ENCODE results near the gene PLXND1. TPM values are rescaled to one million over a fixed set of nuclear protein-coding genes. Genes with fewer than 3 reads are reported as not detected.
A peak's percentile ranks its signal among the peaks of the same experiment; 100 is the strongest.

Gene PLXND1
- total RNA-seq, 2 donors from 2014 or later: 4.1 to 4.2 TPM

DNA sequence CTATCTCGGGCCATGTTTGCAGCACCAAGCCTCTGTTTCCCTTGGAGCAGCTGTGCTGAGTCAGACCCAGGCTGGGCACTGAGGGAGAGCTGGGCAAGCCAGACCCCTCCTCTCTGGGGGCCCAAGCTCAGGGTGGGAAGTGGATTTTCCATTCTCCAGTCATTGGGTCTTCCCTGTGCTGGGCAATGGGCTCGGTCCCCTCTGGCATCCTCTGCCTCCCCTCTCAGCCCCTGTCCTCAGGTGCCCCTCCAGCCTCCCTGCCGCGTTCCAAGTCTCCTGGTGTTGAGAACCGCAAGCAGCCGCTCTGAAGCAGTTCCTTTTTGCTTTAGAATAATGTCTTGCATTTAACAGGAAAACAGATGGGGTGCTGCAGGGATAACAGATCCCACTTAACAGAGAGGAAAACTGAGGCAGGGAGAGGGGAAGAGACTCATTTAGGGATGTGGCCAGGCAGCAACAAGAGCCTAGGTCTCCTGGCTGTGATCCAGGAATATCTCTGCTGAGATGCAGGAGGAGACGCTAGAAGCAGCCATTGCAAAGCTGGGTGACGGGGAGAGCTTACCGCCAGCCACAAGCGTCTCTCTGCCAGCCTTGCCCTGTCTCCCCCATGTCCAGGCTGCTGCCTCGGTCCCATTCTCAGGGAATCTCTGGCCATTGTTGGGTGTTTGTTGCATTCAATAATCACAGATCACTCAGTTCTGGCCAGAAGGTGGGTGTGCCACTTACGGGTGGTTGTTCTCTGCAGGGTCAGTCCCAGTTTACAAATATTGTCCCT lies 76.9 kb downstream of the PLXND1 start:
- H3K9me3 Mint-ChIP-seq: no peaks in the 10 kb centered on the region

DNA sequence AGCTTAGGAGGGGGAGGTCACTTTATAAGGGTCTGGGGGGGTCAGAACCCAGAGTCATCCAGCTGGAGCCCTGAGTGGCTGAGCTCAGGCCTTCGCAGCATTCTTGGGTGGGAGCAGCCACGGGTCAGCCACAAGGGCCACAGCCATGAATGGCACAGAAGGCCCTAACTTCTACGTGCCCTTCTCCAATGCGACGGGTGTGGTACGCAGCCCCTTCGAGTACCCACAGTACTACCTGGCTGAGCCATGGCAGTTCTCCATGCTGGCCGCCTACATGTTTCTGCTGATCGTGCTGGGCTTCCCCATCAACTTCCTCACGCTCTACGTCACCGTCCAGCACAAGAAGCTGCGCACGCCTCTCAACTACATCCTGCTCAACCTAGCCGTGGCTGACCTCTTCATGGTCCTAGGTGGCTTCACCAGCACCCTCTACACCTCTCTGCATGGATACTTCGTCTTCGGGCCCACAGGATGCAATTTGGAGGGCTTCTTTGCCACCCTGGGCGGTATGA lies 77.8 kb downstream of the PLXND1 start, which contains the start of gene RHO:
Gene RHO, plus strand, starts transcription at position 51 of the 512 bp plus-strand sequence. Its CDS starts 95 bp downstream, at position 146.
- Mint-ChIP-seq H3K4me3 (no peak within 1 kb of the TSS), H3K9me3 (no peaks in the 10 kb centered on the region), H3K27ac (no peak within 1 kb of the TSS), H3K4me1 (ENCODE audit: low read depth) (peaks cover 8% of the 10 kb centered on the region), H3K36me3 (ENCODE audit: insufficient read depth in 2 of 2) (no peaks in the 10 kb centered on the region), H3K27me3 (ENCODE audit: low read depth) (no peaks in the 10 kb centered on the region)
- ATAC-seq (replicated peaks in 1 of 2) (no peak), DNase-seq (no peak)

More for the DNA sequence above, 76.9 kb downstream of the PLXND1 start:
- peaks cover 10% of the 10 kb centered on the region for H3K4me1 Mint-ChIP-seq (ENCODE audit: low read depth)
- no peak for DNase-seq
- no peak overlapping the region for H3K4me3 Mint-ChIP-seq
- no peaks in the 10 kb centered on the region for H3K27me3 Mint-ChIP-seq (ENCODE audit: low read depth)
- no peaks in the 10 kb centered on the region for H3K36me3 Mint-ChIP-seq (ENCODE audit: insufficient read depth in 2 of 2)
- ATAC-seq (replicated peaks in 1 of 2): no peak
- no peak overlapping the region for H3K27ac Mint-ChIP-seq

DNA sequence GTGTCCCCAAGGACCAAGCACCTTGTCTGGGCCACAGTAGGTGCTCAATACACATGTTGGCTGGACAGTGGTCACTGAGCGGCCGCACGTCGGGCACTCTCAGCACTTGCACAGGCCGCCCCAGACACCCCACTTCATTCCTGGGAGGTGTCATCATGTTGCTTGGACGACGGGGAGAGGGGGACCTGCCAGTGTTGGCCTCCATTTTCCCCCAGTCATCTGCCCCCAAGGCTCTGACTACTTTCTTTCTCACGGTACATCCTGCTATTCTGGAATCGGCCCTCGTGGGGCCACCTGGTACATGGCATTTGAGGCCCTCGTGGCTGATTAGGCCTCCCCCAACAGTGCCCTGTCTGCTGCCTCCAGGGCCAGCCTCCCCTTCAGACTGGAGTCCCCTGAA lies 79.2 kb downstream of the PLXND1 start:
- ATAC-seq (replicated peaks in 1 of 2): no peak
- Mint-ChIP-seq H3K4me3 (no peak overlapping the region), H3K36me3 (ENCODE audit: insufficient read depth in 2 of 2) (no peaks in the 10 kb centered on the region), H3K27me3 (ENCODE audit: low read depth) (no peaks in the 10 kb centered on the region), H3K4me1 (ENCODE audit: low read depth) (peaks cover 8% of the 10 kb centered on the region), H3K9me3 (no peaks in the 10 kb centered on the region), H3K27ac (no peak overlapping the region)
- no peak for DNase-seq

GRCh38 chr3:129526121-129526900 lies 80.2 kb downstream of the PLXND1 start:
- DNase-seq (no peak), ATAC-seq (replicated peaks in 1 of 2) (no peak)
- Mint-ChIP-seq H3K27ac (no peak overlapping the region), H3K9me3 (no peaks in the 10 kb centered on the region), H3K36me3 (ENCODE audit: insufficient read depth in 2 of 2) (no peaks in the 10 kb centered on the region), H3K27me3 (ENCODE audit: low read depth) (no peaks in the 10 kb centered on the region), H3K4me3 (no peak overlapping the region), H3K4me1 (ENCODE audit: low read depth) (peaks cover 8% of the 10 kb centered on the region)

DNA sequence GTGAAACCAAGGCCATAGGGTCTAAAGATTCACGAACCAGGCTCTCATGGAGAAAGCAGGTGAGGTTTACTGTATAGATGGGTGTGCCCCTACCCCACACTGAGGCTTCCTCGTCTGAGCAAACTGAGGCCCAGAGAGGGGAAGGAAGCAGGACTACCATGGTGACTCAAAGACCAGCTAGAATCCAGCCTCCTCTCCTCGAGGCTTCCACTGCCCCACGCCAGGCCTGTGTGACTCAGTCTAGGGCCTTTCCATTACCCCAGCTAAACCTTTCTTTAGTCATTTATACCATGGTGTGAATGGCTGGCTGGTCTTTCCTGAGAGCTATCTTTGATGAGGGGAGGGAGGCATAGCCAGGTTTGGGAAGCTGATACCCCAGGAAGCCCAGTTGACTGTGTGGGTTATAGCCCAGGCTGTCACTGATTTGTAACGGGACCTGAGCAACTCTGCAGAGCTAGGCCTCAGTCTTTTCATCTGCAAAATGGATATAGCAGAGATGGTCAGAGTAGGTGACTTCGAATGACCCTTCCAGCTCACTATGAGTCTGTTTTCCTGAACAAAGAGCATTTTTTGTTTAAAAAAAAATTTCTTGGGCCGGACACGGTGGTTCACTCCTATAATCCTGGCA lies 81.0 kb downstream of the PLXND1 start:
- Mint-ChIP-seq H3K9me3 (no peaks in the 10 kb centered on the region), H3K4me1 (ENCODE audit: low read depth) (peaks cover 8% of the 10 kb centered on the region), H3K36me3 (ENCODE audit: insufficient read depth in 2 of 2) (no peaks in the 10 kb centered on the region), H3K4me3 (no peak overlapping the region), H3K27me3 (ENCODE audit: low read depth) (no peaks in the 10 kb centered on the region), H3K27ac (no peak overlapping the region)
- ATAC-seq (replicated peaks in 1 of 2): peak; percentile 76 to 89
- peak; percentile 16 to 20 for DNase-seq

DNA sequence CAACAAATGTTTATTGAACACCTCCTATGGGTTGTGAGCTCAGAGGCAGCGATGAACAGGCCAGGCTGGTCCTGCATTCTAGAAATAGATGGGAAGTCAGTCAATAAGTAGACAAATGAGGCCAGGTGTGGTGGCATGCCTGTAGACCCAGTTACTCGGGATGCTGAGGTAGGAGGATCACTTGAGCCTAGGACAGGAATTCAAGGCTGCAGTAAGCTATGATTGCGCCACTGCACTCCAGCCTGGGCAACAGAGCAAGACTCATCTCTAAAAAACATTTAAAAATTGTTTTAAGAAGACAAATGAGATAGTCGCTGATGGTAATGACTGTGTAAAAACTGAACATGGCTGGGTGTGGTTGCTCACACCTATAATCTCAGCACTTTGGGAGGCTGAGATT lies 82.4 kb downstream of the PLXND1 start:
- peaks cover 8% of the 10 kb centered on the region for H3K4me1 Mint-ChIP-seq (ENCODE audit: low read depth)
- H3K27me3 Mint-ChIP-seq (ENCODE audit: low read depth): no peaks in the 10 kb centered on the region
- H3K36me3 Mint-ChIP-seq (ENCODE audit: insufficient read depth in 2 of 2): no peaks in the 10 kb centered on the region
- H3K4me3 Mint-ChIP-seq: no peak overlapping the region
- H3K9me3 Mint-ChIP-seq: no peaks in the 10 kb centered on the region
- no peak overlapping the region for H3K27ac Mint-ChIP-seq
- ATAC-seq (replicated peaks in 1 of 2) (no peak), DNase-seq (no peak)

- no peaks in the 10 kb centered on the region for H3K9me3 Mint-ChIP-seq
These were observed 83.5 kb downstream of the PLXND1 start for GRCh38 chr3:129522953-129523352.

GRCh38 chr3:129521611-129522010 lies 84.9 kb downstream of the PLXND1 start:
- Mint-ChIP-seq H3K27ac (no peak overlapping the region), H3K4me3 (no peak overlapping the region), H3K27me3 (ENCODE audit: low read depth) (no peaks in the 10 kb centered on the region), H3K4me1 (ENCODE audit: low read depth) (peaks cover 8% of the 10 kb centered on the region), H3K36me3 (ENCODE audit: insufficient read depth in 2 of 2) (peaks cover 0 to under 1% of the 10 kb centered on the region in 2 donors), H3K9me3 (no peaks in the 10 kb centered on the region)
- ATAC-seq (replicated peaks in 1 of 2): no peak
- DNase-seq: no peak

More at GRCh38 chr3:129522953-129523352, 83.5 kb downstream of the PLXND1 start:
- DNase-seq: no peak
- Mint-ChIP-seq H3K4me1 (ENCODE audit: low read depth) (peaks cover 8% of the 10 kb centered on the region), H3K27me3 (ENCODE audit: low read depth) (no peaks in the 10 kb centered on the region), H3K4me3 (no peak overlapping the region), H3K27ac (no peak overlapping the region), H3K36me3 (ENCODE audit: insufficient read depth in 2 of 2) (no peaks in the 10 kb centered on the region)
- no peak for ATAC-seq (replicated peaks in 1 of 2)

GRCh38 chr3:129520960-129521359 lies 85.5 kb downstream of the PLXND1 start:
- Mint-ChIP-seq H3K36me3 (ENCODE audit: insufficient read depth in 2 of 2) (peaks cover 0 to 2% of the 10 kb centered on the region in 2 donors), H3K9me3 (no peaks in the 10 kb centered on the region), H3K27ac (no peak overlapping the region), H3K4me3 (no peak overlapping the region), H3K27me3 (ENCODE audit: low read depth) (no peaks in the 10 kb centered on the region), H3K4me1 (ENCODE audit: low read depth) (peaks cover 4% of the 10 kb centered on the region)
- ATAC-seq (replicated peaks in 1 of 2) (no peak), DNase-seq (no peak)

- H3K9me3 Mint-ChIP-seq: no peaks in the 10 kb centered on the region
- H3K36me3 Mint-ChIP-seq (ENCODE audit: insufficient read depth in 2 of 2): peaks cover 0 to 2% of the 10 kb centered on the region in 2 donors
- H3K4me1 Mint-ChIP-seq (ENCODE audit: low read depth): no peaks in the 10 kb centered on the region
- no peak for DNase-seq
- H3K27me3 Mint-ChIP-seq (ENCODE audit: low read depth): no peaks in the 10 kb centered on the region
- no peak overlapping the region for H3K27ac Mint-ChIP-seq
- no peak for ATAC-seq (replicated peaks in 1 of 2)
- no peak overlapping the region for H3K4me3 Mint-ChIP-seq
These were observed 86.4 kb downstream of the PLXND1 start for GRCh38 chr3:129519896-129520715.

DNA sequence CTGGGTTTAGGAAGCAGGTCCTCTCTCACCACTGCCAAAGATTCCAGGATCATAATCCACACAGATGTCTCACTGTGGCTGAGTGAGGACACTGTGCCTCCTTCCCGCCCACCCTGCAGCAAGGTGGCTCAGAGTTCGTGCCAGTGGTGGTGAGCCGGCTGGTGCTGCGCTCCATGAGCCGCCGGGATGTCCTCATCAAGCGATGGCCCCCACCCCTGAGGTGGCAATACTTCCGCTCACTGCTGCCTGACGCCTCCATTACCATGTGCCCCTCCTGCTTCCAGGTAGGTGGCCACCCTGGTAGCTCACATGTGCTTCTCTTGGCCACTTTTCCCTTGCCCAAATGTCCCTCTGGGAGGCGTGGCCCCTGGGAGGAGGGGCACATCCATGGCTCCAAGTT lies 87.0 kb downstream of the PLXND1 start:
- DNase-seq (no peak), ATAC-seq (replicated peaks in 1 of 2) (no peak)
- no peaks in the 10 kb centered on the region for H3K9me3 Mint-ChIP-seq
- H3K36me3 Mint-ChIP-seq (ENCODE audit: insufficient read depth in 2 of 2): peaks cover 0 to 2% of the 10 kb centered on the region in 2 donors
- H3K4me3 Mint-ChIP-seq: no peak overlapping the region
- H3K4me1 Mint-ChIP-seq (ENCODE audit: low read depth): no peaks in the 10 kb centered on the region
- no peaks in the 10 kb centered on the region for H3K27me3 Mint-ChIP-seq (ENCODE audit: low read depth)
- no peak overlapping the region for H3K27ac Mint-ChIP-seq

- Mint-ChIP-seq H3K4me3 (no peak overlapping the region), H3K27me3 (ENCODE audit: low read depth) (no peaks in the 10 kb centered on the region), H3K9me3 (no peaks in the 10 kb centered on the region), H3K4me1 (ENCODE audit: low read depth) (no peaks in the 10 kb centered on the region), H3K27ac (no peak overlapping the region), H3K36me3 (ENCODE audit: insufficient read depth in 2 of 2) (peaks cover 0 to 2% of the 10 kb centered on the region in 2 donors)
- no peak for DNase-seq
- ATAC-seq (replicated peaks in 1 of 2): no peak
These were observed 87.9 kb downstream of the PLXND1 start for GRCh38 chr3:129518581-129518980.

Measured in activated T-cell treated with anti-CD3 and anti-CD28 coated beads, Interleukin-2, amount 50 U/mL, for 72 hours (primary cell).